OCI-LY3 (cell line): Measurements from ENCODE around the gene NDST1.

ENCODE experiments used
- EZH2phosphoT487 ChIP-seq: fragments of 200-600 bp; shearing (Covaris generic); IDR thresholded peaks from 2 replicates; pipeline ENCODE4 v1.6.1; 2018; ENCODE audit warnings: antibody characterized with exemption, mixed run types, low read depth
- TF ChIP-seq, protein P1 (sequence below): fragments of 200-600, 300-600 bp; sonication (generic); IDR thresholded peaks from 2 replicates; pipeline ENCODE4 v1.5.1; 2014; ENCODE audit warnings: antibody characterized with exemption, low read length, low read depth

DNA sequence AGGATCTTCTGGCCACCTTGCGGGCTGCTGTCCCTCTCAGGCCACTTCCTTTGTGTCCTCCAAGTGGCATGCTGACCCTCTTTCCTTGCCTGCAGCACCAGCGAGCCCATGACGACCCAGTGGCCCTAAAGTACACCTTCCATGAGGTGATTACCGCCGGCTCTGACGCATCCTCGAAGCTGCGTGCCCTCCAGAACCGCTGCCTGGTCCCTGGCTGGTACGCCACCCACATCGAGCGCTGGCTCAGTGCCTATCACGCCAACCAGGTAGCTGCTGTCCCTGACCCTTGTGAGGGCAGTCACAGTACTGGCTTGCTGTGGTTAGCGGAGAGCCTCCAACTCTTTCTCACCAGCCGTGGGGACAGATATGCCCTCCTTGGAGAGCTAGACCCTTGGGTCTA is 40.2 kb downstream of the NDST1 start:
- TF ChIP-seq, protein P1, sequence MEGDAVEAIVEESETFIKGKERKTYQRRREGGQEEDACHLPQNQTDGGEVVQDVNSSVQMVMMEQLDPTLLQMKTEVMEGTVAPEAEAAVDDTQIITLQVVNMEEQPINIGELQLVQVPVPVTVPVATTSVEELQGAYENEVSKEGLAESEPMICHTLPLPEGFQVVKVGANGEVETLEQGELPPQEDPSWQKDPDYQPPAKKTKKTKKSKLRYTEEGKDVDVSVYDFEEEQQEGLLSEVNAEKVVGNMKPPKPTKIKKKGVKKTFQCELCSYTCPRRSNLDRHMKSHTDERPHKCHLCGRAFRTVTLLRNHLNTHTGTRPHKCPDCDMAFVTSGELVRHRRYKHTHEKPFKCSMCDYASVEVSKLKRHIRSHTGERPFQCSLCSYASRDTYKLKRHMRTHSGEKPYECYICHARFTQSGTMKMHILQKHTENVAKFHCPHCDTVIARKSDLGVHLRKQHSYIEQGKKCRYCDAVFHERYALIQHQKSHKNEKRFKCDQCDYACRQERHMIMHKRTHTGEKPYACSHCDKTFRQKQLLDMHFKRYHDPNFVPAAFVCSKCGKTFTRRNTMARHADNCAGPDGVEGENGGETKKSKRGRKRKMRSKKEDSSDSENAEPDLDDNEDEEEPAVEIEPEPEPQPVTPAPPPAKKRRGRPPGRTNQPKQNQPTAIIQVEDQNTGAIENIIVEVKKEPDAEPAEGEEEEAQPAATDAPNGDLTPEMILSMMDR, result no peak
- no peak for TF ChIP-seq EZH2phosphoT487
